T-helper 1 cell treated with Interleukin-12 subunit alpha and Interleukin-12 subunit beta and Interleukin-4 antibody, amounts not matched to agents 30 μg/mL and 1 μg/mL, for 36 hours (primary cell): ENCODE data around the gene SBNO2.
"Not testable (repeated sequence)": the region's sequence is repeated elsewhere in the genome, so short reads cannot be mapped to it uniquely, and the experiment has no call there.

ENCODE experiments used
- H3K27ac Mint-ChIP-seq: one replicate; pipeline ENCODE4 v1.8.0; 2021; ENCODE audit warnings: mild to moderate bottlenecking, mixed read lengths
- H3K27me3 Mint-ChIP-seq: one replicate; pipeline ENCODE4 v1.8.0; 2021; ENCODE audit warnings: low read depth, mixed read lengths
- H3K36me3 Mint-ChIP-seq: one replicate; pipeline ENCODE4 v1.8.0; 2021; ENCODE audit warnings: low read depth, mixed read lengths
- H3K4me1 Mint-ChIP-seq: one replicate; pipeline ENCODE4 v1.8.0; 2021; ENCODE audit warnings: low read depth, mixed read lengths
- H3K4me3 Mint-ChIP-seq: one replicate; pipeline ENCODE4 v1.8.0; 2021; ENCODE audit warnings: mild to moderate bottlenecking, moderate library complexity, mixed read lengths
- H3K9me3 Mint-ChIP-seq: one replicate; pipeline ENCODE4 v1.8.0; 2021; ENCODE audit warnings: mixed read lengths

Gene SBNO2

GRCh38 chr19:1116726-1117581 is 57.1 kb downstream of the SBNO2 start:
- Mint-ChIP-seq H3K4me3 (no peak overlapping the region), H3K9me3 (no peaks in the 10 kb centered on the region), H3K27ac (no peak overlapping the region), H3K4me1 (peaks cover 2% of the 10 kb centered on the region), H3K27me3 (no peaks in the 10 kb centered on the region), H3K36me3 (peaks cover 11% of the 10 kb centered on the region)

GRCh38 chr19:1115646-1116420 is 58.2 kb downstream of the SBNO2 start:
- Mint-ChIP-seq H3K27me3 (no peaks in the 10 kb centered on the region), H3K27ac (no peak overlapping the region), H3K9me3 (no peaks in the 10 kb centered on the region), H3K4me3 (no peak overlapping the region), H3K36me3 (peaks cover 4% of the 10 kb centered on the region), H3K4me1 (no peaks in the 10 kb centered on the region)

- not testable (repeated sequence) for H3K4me3 Mint-ChIP-seq, H3K4me1 Mint-ChIP-seq, H3K9me3 Mint-ChIP-seq, H3K27me3 Mint-ChIP-seq, H3K27ac Mint-ChIP-seq, H3K36me3 Mint-ChIP-seq
Measured at GRCh38 chr19:1114728-1115127, 59.3 kb downstream of the SBNO2 start.

- Mint-ChIP-seq H3K27me3 (no peaks in the 10 kb centered on the region), H3K4me3 (no peak overlapping the region), H3K36me3 (peaks cover 4% of the 10 kb centered on the region), H3K4me1 (no peaks in the 10 kb centered on the region), H3K9me3 (no peaks in the 10 kb centered on the region), H3K27ac (no peak overlapping the region)
Measured at GRCh38 chr19:1113986-1114483, 60.0 kb downstream of the SBNO2 start.

- H3K9me3 Mint-ChIP-seq: no peaks in the 10 kb centered on the region
- H3K27me3 Mint-ChIP-seq: no peaks in the 10 kb centered on the region
- peaks cover 4% of the 10 kb centered on the region for H3K36me3 Mint-ChIP-seq
- no peak overlapping the region for H3K4me3 Mint-ChIP-seq
- H3K4me1 Mint-ChIP-seq: no peaks in the 10 kb centered on the region
- H3K27ac Mint-ChIP-seq: no peak overlapping the region
Measured at GRCh38 chr19:1113030-1113985, 60.8 kb downstream of the SBNO2 start.

- Mint-ChIP-seq H3K4me3 (no peak overlapping the region), H3K4me1 (no peaks in the 10 kb centered on the region), H3K9me3 (no peaks in the 10 kb centered on the region), H3K27me3 (no peaks in the 10 kb centered on the region), H3K27ac (no peak overlapping the region), H3K36me3 (peaks cover 2% of the 10 kb centered on the region)
Measured at GRCh38 chr19:1112268-1113029, 61.6 kb downstream of the SBNO2 start.

GRCh38 chr19:1111641-1112267 is 62.3 kb downstream of the SBNO2 start:
- no peaks in the 10 kb centered on the region for H3K27me3 Mint-ChIP-seq
- peaks cover 3% of the 10 kb centered on the region for H3K36me3 Mint-ChIP-seq

GRCh38 chr19:1110809-1111640 is 63.0 kb downstream of the SBNO2 start:
- Mint-ChIP-seq H3K27ac (no peak overlapping the region), H3K9me3 (no peaks in the 10 kb centered on the region), H3K4me1 (peaks cover under 1% of the 10 kb centered on the region), H3K27me3 (no peaks in the 10 kb centered on the region), H3K4me3 (no peak overlapping the region), H3K36me3 (peaks cover 7% of the 10 kb centered on the region)

More at GRCh38 chr19:1111641-1112267, 62.3 kb downstream of the SBNO2 start:
- Mint-ChIP-seq H3K27ac (no peak overlapping the region), H3K9me3 (no peaks in the 10 kb centered on the region), H3K4me1 (no peaks in the 10 kb centered on the region), H3K4me3 (no peak overlapping the region)

- no peak overlapping the region for H3K27ac Mint-ChIP-seq
- no peak overlapping the region for H3K4me3 Mint-ChIP-seq
- H3K27me3 Mint-ChIP-seq: no peaks in the 10 kb centered on the region
- H3K4me1 Mint-ChIP-seq: peaks cover 2% of the 10 kb centered on the region
- H3K36me3 Mint-ChIP-seq: peaks cover 8% of the 10 kb centered on the region
- H3K9me3 Mint-ChIP-seq: no peaks in the 10 kb centered on the region
Measured at GRCh38 chr19:1109697-1110671, 64.1 kb downstream of the SBNO2 start.

GRCh38 chr19:1109032-1109551 is 65.0 kb downstream of the SBNO2 start:
- no peak overlapping the region for H3K27ac Mint-ChIP-seq
- H3K27me3 Mint-ChIP-seq: no peaks in the 10 kb centered on the region
- H3K4me3 Mint-ChIP-seq: no peak overlapping the region
- no peaks in the 10 kb centered on the region for H3K9me3 Mint-ChIP-seq
- H3K4me1 Mint-ChIP-seq: peaks cover 2% of the 10 kb centered on the region
- H3K36me3 Mint-ChIP-seq: peaks cover 8% of the 10 kb centered on the region

GRCh38 chr19:1108291-1109031 is 65.6 kb downstream of the SBNO2 start:
- H3K9me3 Mint-ChIP-seq: no peaks in the 10 kb centered on the region
- H3K36me3 Mint-ChIP-seq: peaks cover 8% of the 10 kb centered on the region
- H3K27ac Mint-ChIP-seq: no peak overlapping the region
- no peak overlapping the region for H3K4me3 Mint-ChIP-seq
- peaks cover 3% of the 10 kb centered on the region for H3K4me1 Mint-ChIP-seq
- H3K27me3 Mint-ChIP-seq: no peaks in the 10 kb centered on the region
